Fibroblast of skin of left quadriceps (primary cell): ENCODE measurements around the gene NLRP12.
"Not testable (repeated sequence)": the region's sequence is repeated elsewhere in the genome, so short reads cannot be mapped to it uniquely, and the experiment has no call there.

Source experiments
- DNase-seq, 2 experiments: peaks; one replicate each; pipeline ENCODE4 v3.0.0-alpha.2; 2013; ENCODE audit warnings: low read depth in 2 of 2

NLRP12 gene, protein sequence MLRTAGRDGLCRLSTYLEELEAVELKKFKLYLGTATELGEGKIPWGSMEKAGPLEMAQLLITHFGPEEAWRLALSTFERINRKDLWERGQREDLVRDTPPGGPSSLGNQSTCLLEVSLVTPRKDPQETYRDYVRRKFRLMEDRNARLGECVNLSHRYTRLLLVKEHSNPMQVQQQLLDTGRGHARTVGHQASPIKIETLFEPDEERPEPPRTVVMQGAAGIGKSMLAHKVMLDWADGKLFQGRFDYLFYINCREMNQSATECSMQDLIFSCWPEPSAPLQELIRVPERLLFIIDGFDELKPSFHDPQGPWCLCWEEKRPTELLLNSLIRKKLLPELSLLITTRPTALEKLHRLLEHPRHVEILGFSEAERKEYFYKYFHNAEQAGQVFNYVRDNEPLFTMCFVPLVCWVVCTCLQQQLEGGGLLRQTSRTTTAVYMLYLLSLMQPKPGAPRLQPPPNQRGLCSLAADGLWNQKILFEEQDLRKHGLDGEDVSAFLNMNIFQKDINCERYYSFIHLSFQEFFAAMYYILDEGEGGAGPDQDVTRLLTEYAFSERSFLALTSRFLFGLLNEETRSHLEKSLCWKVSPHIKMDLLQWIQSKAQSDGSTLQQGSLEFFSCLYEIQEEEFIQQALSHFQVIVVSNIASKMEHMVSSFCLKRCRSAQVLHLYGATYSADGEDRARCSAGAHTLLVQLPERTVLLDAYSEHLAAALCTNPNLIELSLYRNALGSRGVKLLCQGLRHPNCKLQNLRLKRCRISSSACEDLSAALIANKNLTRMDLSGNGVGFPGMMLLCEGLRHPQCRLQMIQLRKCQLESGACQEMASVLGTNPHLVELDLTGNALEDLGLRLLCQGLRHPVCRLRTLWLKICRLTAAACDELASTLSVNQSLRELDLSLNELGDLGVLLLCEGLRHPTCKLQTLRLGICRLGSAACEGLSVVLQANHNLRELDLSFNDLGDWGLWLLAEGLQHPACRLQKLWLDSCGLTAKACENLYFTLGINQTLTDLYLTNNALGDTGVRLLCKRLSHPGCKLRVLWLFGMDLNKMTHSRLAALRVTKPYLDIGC

DNA sequence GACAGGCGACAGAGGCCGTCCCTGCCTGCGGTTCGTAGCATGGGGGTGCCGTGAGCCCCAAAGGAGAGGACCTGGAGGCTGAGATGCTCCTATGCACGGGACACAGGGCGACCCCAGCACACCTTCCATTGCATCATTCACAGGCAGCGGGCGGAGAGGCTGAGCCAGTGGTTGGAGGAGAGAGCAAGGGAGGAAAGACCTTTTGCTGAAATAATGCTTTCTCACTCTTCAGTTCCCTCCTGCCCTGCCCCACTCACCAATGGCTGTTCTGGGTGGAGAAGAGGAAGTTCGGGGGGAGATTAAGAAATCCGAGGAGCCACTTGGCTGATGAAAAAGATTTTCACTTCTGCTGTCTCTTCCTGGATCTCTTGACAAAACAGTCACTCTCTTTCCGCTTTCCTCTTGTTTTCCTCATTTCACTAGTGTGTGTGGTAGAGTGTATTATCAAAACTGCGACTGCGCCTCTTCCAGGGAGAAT, at the start of gene NLRP12:
Gene NLRP12 (minus strand): TSS at position 181 of the 478 bp plus-strand sequence. CDS start 140 bp downstream, at position 41.
- DNase-seq = no peak

- no peak for DNase-seq
Measured at GRCh38 chr19:53872762-53873161, 48.6 kb upstream of the NLRP12 start.

GRCh38 chr19:53871454-53871853, 47.3 kb upstream of the NLRP12 start:
- DNase-seq = no peak

GRCh38 chr19:53870485-53870844, 46.4 kb upstream of the NLRP12 start:
- no peak for DNase-seq

DNA sequence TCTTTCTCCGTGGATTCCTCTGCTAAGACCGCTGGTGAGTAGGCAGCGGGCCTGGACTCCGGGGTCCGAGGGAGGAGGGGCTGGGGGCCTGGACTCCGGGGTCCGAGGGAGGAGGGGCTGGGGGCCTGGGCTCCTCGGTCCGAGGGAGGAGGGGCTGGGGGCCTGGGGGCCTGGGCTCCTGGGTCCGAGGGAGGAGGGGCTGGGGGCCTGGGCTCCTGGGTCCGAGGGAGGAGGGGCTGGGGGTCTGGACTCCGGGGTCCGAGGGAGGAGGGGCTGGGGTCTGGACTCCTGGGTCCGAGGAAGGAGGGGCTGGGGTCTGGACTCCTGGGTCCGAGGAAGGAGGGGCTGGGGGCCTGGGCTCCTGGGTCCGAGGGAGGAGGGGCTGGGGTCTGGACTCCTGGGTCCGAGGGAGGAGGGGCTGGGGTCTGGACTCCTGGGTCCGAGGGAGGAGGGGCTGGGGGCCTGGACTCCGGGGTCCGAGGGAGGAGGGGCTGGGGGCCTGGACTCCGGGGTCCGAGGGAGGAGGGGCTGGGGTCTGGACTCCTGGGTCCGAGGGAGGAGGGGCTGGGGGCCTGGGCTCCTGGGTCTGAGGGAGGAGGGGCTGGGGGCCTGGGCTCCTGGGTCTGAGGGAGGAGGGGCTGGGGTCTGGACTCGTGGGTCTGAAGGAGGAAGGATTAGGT, 45.8 kb upstream of the NLRP12 start:
- not testable (repeated sequence) for DNase-seq

GRCh38 chr19:53868892-53869804, 45.0 kb upstream of the NLRP12 start:
- DNase-seq = peak; percentile 77 to 80

GRCh38 chr19:53868091-53868891, 44.2 kb upstream of the NLRP12 start:
- DNase-seq = no peak

GRCh38 chr19:53867225-53868090, 43.3 kb upstream of the NLRP12 start, which contains the start of gene MYADM:
Gene MYADM (plus strand): TSS chr19:53867883. CDS start chr19:53873530, 5,647 bp downstream.
- peak; percentile 97 for DNase-seq

DNA sequence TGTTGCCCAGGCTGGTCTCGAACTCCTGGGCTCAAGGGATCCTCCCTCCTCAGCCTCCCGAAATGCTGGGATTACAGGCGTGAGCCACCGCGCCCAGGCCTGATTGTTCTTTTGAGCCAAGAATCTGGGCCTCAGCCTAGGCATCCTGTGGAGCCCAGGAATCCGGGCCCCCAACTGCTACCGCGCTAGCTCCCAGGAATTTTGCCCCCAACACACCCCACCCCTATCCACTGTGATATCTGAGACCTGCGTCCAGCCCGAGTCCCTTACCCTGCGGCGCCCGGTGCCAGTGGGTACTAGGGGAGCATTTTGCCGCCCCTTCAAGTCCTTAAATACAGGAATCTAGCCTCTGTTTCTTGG, 42.7 kb upstream of the NLRP12 start:
- no peak for DNase-seq

DNA sequence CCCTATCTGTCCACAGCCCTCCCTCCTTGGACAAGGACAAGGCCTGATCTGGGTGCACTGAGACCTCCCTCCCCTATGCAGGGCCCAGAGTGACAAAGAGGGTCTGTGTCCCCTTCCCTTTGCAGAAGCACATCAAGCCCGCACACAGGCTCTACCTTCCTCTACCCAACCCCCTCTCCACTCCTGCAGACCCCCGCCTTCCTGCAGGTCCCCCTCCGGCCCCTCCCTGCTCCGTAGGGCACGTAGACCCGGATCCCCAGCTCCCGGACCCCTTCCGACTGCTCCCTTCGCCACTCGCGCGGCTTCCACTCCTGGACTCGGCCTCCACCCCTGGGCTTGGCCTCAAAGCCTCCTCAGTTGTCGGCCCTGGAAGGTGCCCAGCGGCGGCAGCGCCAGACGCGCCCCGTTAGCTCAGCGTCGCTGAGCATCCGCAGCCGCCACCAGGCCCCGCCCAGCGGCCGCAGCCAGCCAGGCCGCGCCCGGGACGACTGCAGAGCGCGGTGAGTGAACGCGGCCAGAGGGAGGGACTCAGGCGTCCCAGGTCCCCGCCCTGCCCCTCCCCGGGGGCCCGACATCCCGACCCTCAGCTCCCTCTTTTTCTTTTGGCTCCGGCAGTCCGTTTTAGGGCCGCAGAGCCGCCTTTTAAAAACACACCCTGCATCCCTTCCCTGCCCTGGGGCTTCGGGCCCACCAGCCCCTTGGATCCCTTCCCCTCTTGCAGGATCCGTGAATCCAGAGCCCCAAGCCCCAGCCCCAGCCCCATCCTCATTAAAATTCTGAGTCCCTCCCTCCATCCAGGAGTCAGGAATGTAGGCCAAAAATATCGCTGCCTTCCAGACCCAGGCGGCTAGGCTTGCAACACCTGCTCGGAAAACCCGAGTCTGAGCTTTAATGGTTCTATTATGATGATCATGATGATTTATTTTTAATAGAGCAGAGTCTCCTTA, 42.1 kb upstream of the NLRP12 start:
- DNase-seq = no peak

- DNase-seq = no peak
Measured at GRCh38 chr19:53865523-53865917, 41.4 kb upstream of the NLRP12 start.

DNA sequence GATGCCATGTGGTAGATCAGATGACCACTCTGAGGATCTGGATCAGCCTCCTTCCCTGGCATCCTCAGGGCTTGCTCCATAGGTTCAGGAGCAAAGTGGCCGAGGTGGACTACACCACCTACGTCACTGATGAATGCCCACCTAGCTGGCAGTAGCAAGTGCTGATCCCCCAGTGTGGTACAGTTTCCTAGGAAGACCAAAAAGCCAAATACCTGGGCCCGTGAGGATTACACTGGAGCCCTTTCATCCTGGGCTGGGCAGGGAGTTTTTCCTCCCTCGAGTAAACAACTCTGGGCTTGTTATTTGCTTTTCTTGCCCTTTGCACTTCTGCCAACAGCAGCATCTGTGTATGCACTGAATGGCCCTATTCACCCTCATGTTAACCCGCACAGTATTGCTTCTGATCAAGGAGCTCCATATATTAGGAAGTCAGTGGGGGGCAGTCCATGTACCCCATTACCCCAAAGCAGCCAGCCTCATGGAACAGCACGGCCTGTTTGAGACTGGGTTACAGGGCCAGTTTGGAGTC, 40.3 kb upstream of the NLRP12 start:
- DNase-seq = no peak

GRCh38 chr19:53853707-53854106, 29.6 kb upstream of the NLRP12 start:
- DNase-seq = no peak

- DNase-seq = peak; percentile 85 to 86
Measured at GRCh38 chr19:53849237-53849676, 25.1 kb upstream of the NLRP12 start.

DNA sequence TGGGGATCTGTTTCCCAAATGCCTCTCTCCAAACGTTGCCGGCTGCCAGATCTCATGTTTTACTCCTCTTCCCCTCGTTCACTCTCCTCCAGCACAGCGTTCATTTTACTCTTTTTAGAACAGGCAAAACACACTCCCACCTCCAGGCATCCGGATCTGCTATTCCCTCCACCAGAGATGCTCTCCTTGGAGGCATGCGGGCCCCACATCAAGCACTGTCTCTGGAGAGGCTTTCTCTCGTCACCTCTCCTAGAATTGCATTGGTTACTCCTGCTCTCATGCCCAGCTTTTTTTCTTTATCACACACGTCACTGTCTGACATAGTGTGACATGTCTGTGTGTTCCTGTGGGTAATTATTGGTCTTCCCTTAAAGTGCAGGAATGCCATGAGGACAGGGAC, 23.4 kb upstream of the NLRP12 start:
- DNase-seq = no peak

- no peak for DNase-seq
Measured at GRCh38 chr19:53844849-53845246, 20.7 kb upstream of the NLRP12 start.

- DNase-seq = peak; percentile 79 to 82
Measured at GRCh38 chr19:53840914-53841313, 16.8 kb upstream of the NLRP12 start.
